GM10847 (cell line): ENCODE data around the gene ZNF530.

Experiments
- POLR2A ChIP-seq: IDR thresholded peaks from 2 replicates; pipeline ENCODE4 v1.6.1; 2011; ENCODE audit not compliant: insufficient read length; ENCODE audit errors: extremely low read depth

The ZNF530 gene

GRCh38 chr19:57583521-57584416, 15.9 kb upstream of the ZNF530 start, which contains the start of gene ZIK1:
ZIK1 (plus strand) TSS chr19:57584145; CDS start chr19:57584357, 212 bp downstream.
- TF ChIP-seq POLR2A: no peak

GRCh38 chr19:57587529-57587928, 12.2 kb upstream of the ZNF530 start:
- TF ChIP-seq POLR2A: no peak

DNA sequence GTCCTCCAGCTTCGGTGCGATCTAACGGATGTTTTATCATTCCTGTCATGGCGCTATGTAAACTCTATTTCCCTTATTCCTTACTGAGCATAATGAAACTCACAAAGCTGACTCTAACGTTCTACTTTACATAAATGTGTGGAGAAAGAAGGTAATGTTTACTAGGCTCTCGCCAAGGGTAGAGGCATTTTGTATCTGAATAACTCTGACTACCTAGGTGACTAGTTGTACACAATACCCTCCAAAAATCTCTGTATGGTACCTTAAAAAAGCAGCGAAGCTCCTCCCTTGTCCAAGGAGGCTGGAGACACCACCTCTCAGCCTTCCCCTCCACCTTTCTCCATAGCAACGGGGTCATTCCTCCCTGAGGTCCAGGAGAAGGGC, 316 bp upstream of the ZNF530 start:
- no peak for TF ChIP-seq POLR2A

DNA sequence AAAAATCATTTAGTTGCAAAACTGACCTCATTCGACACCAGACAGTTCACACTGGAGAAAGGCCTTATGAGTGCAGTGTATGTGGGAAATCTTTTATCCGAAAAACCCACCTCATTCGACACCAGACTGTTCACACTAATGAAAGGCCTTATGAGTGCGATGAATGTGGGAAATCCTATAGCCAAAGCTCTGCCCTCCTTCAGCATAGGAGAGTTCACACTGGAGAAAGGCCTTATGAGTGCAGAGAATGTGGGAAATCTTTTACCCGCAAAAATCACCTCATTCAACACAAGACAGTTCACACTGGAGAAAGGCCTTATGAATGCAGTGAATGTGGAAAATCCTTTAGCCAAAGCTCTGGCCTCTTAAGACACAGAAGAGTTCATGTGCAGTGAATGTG, 7.2 kb downstream of the ZNF530 start:
- no peak for TF ChIP-seq POLR2A

DNA sequence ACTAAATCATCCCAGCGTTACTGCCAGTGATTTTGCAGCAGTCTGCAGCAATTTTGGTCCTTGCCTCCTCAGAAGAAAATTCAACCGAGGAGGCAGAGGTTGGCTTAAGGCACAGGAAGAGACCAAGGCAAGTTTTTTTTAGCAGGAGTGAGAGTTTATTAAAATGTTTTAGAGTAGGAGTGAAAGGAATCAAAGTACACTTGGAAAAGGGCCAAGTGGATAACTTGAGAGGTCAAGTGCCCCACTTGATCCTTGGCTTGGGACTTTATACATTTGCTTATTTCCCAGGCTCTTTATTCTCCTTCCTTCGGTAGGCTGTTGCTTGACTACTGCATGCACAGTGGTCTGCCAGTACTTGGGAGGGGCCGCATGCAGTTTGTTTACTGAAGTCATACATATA, 11.4 kb downstream of the ZNF530 start:
- no peak for TF ChIP-seq POLR2A

DNA sequence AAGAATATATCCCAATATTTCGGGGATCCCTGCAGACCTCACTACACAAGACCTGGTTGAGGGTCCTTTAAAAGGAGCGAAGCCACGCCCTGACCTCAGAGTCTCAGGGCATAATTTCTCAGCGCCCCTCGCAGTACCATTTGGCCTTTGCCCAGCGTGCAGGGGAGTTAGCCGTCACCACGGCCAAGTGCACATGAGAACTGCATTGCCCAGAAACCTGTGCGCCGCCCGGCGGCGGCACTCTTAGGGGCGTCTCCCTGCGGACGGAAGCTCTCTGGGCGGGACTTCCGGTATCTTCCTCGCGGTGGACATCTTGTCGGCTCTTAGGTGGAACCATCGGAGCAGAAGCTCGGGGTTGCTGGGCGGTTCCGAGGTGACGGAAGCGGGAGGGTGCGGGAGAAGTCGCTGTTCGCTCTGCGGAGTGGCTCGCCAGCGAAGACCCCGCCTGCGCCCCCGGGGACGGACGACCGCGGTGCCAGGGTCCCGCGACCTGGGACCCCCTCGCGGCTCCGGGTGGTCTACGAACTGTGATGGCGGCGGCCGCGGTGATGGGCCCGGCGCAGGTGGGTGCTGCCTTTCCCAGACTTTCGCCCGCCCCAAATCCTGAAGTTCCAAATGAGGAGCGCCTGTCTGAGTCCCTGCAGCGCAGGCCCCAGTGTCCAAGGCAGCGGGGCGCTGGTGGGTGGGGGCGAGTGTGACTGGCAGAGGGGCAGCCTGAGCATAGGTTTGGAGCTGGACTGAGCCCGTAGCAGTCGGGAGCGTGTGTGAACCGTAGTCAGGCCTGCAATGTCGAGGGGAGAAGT, 14.5 kb downstream of the ZNF530 start, which contains the start of gene ZNF134:
Gene ZNF134, plus strand, starts transcription at position 302 of the 803 bp plus-strand sequence. CDS start 5,227 bp downstream, outside the sequence.
- TF ChIP-seq POLR2A: peak; percentile 25

- no peak for TF ChIP-seq POLR2A
These were observed 15.7 kb downstream of the ZNF530 start for GRCh38 chr19:57615346-57615745.

DNA sequence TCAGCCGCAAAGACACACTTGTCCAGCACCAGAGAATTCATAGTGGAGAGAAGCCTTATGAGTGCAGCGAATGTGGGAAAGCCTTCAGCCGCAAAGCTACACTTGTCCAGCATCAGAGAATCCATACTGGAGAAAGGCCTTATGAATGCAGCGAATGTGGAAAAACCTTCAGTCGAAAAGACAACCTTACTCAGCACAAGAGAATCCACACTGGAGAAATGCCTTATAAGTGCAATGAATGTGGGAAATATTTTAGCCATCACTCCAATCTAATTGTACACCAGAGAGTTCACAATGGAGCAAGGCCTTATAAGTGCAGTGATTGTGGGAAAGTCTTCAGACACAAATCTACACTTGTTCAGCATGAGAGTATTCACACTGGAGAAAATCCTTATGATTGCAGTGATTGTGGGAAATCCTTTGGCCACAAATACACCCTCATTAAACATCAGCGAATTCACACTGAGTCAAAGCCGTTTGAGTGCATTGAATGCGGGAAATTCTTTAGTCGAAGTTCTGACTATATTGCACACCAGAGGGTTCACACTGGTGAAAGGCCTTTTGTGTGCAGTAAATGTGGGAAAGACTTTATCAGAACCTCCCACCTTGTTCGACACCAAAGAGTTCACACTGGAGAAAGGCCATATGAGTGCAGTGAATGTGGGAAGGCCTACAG, 21.1 kb downstream of the ZNF530 start:
- no peak for TF ChIP-seq POLR2A

- no peak for TF ChIP-seq POLR2A
These were observed 23.4 kb downstream of the ZNF530 start for GRCh38 chr19:57623091-57623490.

DNA sequence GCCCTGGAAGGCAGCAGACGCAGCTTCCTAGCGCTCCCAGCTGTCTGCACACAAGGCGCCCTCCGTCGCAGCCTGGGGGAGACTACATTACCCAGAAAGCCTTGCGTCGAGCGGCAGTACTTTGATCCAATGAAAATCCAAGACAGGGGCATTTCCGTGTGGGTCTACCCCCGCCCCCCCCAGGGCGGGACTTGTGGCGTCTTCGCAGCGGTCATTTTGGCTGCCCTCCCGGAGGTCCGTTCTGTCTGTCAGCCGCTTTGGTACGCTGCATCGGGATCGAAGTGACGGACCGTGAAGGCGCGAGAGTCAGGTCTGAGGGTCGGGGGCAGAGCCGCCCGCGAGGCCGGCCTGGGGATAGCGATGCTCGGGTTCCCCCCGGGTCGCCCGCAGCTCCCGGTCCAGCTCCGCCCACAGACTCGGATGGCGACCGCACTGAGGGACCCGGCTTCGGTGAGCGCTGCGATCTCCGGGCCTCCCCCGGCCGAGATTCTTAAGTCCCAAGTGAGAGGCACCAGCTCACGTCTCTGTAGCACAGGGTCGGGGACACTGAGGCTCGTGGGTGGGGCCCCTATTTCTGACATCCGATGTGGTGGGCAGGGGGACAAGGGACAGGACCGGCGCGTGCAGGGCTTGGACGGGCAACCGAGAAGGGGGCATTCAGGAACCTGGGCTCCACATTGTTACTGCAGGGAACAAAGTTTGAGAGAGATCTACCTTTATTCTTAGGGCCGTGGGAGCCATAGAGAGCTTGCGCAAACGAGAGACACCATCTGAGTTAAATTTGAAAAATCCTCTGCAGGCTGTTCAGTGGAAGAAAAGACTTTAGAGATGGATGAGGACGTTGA, 33.5 kb downstream of the ZNF530 start, which contains the start of gene ZNF211:
Gene ZNF211, plus strand, starts transcription at position 182 of the 845 bp plus-strand sequence. Its CDS starts 179 bp downstream, at position 361.
- peak; percentile 68 for TF ChIP-seq POLR2A

DNA sequence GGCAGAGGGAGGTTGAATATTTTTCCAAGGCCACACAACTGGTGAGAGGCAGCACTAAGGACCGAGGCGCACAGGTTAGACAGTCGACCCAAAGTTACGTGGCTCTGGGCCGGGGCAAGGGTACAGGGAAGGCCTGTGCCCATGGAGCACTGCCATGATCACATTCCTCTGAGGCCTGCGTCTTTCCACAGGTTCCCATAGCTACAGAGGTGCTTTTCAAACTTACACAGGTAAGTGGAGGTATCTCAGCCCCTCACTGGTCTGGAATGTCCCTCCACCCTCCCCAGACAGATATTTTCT, 34.1 kb downstream of the ZNF530 start:
- no peak for TF ChIP-seq POLR2A

DNA sequence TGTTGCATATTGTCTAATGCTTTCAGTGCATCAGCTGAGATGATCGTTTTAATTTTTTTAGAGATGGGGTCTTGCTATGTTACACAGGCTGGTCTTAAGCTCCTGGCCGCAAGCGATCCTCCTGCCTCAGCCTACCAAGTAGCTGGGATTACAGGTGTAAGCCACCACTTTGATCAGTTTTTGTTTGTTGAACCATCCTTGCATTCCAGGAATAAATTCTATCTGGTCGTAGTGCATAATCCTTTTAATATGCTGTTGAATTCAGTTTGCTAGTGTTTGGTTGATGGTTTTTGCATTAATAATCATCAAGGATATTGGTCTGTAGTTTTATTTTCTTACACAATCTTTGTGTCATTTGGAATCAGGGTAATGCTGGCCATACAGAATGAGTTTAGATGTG, 37.7 kb downstream of the ZNF530 start:
- TF ChIP-seq POLR2A: no peak

DNA sequence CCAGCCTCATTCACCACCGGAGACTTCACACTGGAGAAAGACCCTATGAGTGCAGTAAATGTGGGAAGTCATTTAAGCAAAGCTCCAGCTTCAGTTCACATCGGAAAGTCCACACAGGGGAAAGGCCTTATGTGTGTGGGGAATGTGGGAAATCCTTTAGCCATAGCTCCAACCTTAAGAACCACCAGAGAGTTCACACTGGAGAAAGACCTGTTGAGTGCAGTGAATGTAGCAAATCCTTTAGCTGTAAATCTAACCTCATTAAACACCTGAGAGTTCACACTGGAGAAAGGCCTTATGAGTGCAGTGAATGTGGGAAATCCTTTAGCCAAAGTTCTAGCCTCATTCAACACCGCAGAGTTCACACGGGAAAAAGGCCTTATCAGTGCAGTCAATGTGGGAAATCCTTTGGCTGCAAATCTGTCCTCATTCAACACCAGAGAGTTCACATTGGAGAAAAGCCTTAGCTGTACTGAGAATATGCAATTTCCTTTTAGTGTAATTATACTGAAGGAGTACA, 42.1 kb downstream of the ZNF530 start:
- no peak for TF ChIP-seq POLR2A

DNA sequence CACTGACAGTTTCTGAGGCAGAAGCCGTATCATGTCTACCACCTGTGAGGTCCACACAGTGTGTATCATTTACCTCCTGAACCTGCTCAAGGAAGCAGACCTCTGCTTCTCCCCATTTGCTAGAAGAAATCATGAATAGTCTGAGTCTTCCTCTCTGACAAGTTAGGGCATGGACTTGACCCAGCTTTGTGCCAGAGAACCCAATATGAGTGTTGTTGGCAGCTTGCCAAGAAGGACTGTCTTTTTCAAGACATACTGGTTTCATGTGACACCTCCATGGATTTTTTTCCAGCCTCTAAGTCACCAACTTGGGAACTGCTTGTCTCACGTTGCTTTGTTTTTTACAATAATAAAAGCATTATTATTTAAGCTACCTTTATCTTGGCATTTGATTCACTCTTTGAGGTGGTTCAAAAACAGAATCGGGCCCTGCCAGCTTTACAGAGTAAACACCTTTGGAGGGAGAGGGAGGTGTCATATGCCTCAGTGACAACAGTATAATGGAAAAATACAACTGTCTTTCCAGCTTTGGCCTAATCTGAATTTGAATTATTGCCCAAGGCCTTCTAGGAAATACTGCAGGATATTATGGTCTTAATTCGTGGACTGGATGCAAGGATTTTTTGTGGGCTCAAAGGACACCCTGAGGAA, 42.8 kb downstream of the ZNF530 start:
- no peak for TF ChIP-seq POLR2A

DNA sequence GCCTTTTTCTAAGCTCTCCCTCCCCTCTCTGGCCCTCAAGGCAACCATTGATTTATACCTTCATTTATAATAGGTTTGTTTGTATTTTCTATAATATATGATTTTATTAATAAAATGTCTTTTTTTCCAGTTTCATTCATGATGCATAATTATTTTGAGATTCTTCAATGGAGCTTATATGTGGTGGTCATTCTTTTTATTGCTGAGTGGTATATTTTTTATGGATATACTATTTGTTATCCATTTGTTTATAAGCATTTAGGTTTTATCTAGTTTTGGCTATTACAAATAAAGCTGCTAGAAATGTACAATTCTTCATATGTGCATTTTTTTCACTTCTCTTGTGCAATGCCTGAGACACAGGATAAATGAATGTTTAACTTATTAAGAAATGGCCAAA, 44.0 kb downstream of the ZNF530 start:
- no peak for TF ChIP-seq POLR2A
